ENCODE data around the gene TAS2R30. TPM values are rescaled to one million over a fixed set of nuclear protein-coding genes. Genes with fewer than 3 reads are reported as not detected.
"Not testable (repeated sequence)": the region's sequence is repeated elsewhere in the genome, so short reads cannot be mapped to it uniquely, and the experiment has no call there.

Gene TAS2R30
- total RNA-seq, 1 donor from 2014 or later = 7.2 TPM

GRCh38 chr12:11130999-11131398, 3.4 kb downstream of the TAS2R30 start:
- Mint-ChIP-seq H3K27ac (no peak overlapping the region), H3K36me3 (peaks cover 8% of the 10 kb centered on the region), H3K4me3 (no peak overlapping the region), H3K4me1 (no peaks in the 10 kb centered on the region), H3K9me3 (peaks cover 11% of the 10 kb centered on the region), H3K27me3 (ENCODE audit: low read depth) (no peaks in the 10 kb centered on the region)
- TF ChIP-seq, protein P1, sequence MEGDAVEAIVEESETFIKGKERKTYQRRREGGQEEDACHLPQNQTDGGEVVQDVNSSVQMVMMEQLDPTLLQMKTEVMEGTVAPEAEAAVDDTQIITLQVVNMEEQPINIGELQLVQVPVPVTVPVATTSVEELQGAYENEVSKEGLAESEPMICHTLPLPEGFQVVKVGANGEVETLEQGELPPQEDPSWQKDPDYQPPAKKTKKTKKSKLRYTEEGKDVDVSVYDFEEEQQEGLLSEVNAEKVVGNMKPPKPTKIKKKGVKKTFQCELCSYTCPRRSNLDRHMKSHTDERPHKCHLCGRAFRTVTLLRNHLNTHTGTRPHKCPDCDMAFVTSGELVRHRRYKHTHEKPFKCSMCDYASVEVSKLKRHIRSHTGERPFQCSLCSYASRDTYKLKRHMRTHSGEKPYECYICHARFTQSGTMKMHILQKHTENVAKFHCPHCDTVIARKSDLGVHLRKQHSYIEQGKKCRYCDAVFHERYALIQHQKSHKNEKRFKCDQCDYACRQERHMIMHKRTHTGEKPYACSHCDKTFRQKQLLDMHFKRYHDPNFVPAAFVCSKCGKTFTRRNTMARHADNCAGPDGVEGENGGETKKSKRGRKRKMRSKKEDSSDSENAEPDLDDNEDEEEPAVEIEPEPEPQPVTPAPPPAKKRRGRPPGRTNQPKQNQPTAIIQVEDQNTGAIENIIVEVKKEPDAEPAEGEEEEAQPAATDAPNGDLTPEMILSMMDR (IDR thresholded peaks at IDR 0.05; ENCODE audit: unreplicated experiment) = no peak
- no peak for DNase-seq (ENCODE audit: low spot score in 2 of 2, unreplicated experiment in 2 of 2)

GRCh38 chr12:11130382-11130781, 4.1 kb downstream of the TAS2R30 start:
- Mint-ChIP-seq H3K27ac (peak overlapping the region; percentile 19), H3K4me1 (no peaks in the 10 kb centered on the region), H3K4me3 (no peak overlapping the region), H3K27me3 (ENCODE audit: low read depth) (no peaks in the 10 kb centered on the region), H3K9me3 (peaks cover 12% of the 10 kb centered on the region), H3K36me3 (peaks cover 8% of the 10 kb centered on the region)
- TF ChIP-seq, protein P1 (IDR thresholded peaks at IDR 0.05; ENCODE audit: unreplicated experiment) = no peak
- no peak for DNase-seq (ENCODE audit: low spot score in 2 of 2, unreplicated experiment in 2 of 2)

GRCh38 chr12:11114130-11114529, 20.3 kb downstream of the TAS2R30 start:
- H3K4me1 Mint-ChIP-seq; H3K4me3 Mint-ChIP-seq; DNase-seq (ENCODE audit: low spot score in 2 of 2, unreplicated experiment in 2 of 2); H3K27ac Mint-ChIP-seq; H3K27me3 Mint-ChIP-seq (ENCODE audit: low read depth): not testable (repeated sequence)
- H3K9me3 Mint-ChIP-seq = peaks cover 91% of the 10 kb centered on the region
- peaks cover 97% of the 10 kb centered on the region for H3K36me3 Mint-ChIP-seq

- not testable (repeated sequence) for DNase-seq (ENCODE audit: low spot score in 2 of 2, unreplicated experiment in 2 of 2); H3K27ac Mint-ChIP-seq; H3K4me3 Mint-ChIP-seq; H3K4me1 Mint-ChIP-seq; H3K27me3 Mint-ChIP-seq (ENCODE audit: low read depth)
- Mint-ChIP-seq H3K9me3 (peaks cover 76% of the 10 kb centered on the region), H3K36me3 (peaks cover 93% of the 10 kb centered on the region)
Measured at GRCh38 chr12:11111213-11111612, 23.2 kb downstream of the TAS2R30 start.

DNA sequence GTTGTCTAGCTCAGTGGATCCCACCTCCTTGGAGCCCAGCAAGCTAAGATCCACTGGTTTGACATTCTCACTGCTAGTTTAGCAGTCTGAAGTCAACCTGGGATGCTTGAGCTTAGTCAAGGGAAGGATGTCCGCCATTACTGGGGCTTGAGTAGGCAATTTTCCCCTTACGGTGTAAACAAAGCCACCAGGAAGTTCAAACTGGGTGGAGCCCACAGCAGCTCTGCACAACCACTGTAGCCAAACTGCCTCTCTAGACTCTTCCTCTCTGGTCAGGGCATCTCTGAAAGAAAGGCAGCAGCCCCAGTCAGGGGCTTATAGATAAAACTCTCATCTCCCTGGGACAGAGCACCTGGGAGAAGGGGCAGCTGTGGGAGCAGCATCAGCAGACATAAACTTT, 25.6 kb downstream of the TAS2R30 start:
- peaks cover 61% of the 10 kb centered on the region for H3K9me3 Mint-ChIP-seq
- H3K36me3 Mint-ChIP-seq = peaks cover 77% of the 10 kb centered on the region
- H3K4me1 Mint-ChIP-seq = no peaks in the 10 kb centered on the region
- no peak overlapping the region for H3K4me3 Mint-ChIP-seq
- TF ChIP-seq, protein P1 (IDR thresholded peaks at IDR 0.05; ENCODE audit: unreplicated experiment) = no peak
- no peak overlapping the region for H3K27ac Mint-ChIP-seq
- no peak for DNase-seq (ENCODE audit: low spot score in 2 of 2, unreplicated experiment in 2 of 2)
- no peaks in the 10 kb centered on the region for H3K27me3 Mint-ChIP-seq (ENCODE audit: low read depth)

DNA sequence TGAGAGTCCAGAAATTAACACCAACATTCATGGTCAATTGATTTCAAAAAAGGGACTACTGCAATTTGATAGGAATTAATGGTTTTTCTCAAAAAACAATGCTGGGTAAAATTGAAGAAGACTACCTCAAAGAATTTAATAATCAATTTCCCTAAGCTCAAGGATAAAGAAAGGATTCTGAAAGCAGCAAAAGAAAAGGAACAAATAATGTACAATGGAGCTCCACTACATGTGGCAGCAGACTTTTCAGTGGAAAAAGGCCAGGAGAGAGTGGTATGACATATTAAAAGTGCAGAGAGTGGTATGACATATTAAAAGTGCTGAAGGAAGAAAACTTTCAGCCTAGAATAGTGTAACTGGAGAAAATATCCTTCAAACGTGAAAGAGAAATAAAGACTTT, 26.7 kb downstream of the TAS2R30 start:
- Mint-ChIP-seq H3K4me1 (no peaks in the 10 kb centered on the region), H3K4me3 (no peak overlapping the region), H3K27ac (no peak overlapping the region), H3K9me3 (peaks cover 55% of the 10 kb centered on the region), H3K36me3 (peaks cover 72% of the 10 kb centered on the region), H3K27me3 (ENCODE audit: low read depth) (no peaks in the 10 kb centered on the region)
- TF ChIP-seq, protein P1 (IDR thresholded peaks at IDR 0.05; ENCODE audit: unreplicated experiment) = no peak
- DNase-seq (ENCODE audit: low spot score in 2 of 2, unreplicated experiment in 2 of 2) = no peak

DNA sequence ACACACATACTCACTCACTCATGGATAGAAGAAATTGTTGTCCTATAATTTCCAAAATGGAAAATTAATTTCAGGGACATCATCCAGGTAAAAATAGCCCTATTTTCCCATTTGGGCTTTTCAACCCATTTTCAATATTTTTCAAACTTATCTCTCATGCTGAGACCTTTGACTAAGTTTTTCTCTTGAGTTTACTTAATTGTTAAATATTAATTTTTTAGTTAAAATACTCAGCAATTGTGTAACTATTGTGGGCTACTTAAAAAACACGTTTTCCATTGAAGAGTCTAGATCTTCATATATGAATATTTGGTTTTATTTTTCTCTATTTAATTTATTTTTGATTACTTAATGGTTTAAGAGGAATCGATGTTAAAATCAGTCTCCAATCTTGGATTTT, 28.2 kb downstream of the TAS2R30 start:
- TF ChIP-seq, protein P1 (IDR thresholded peaks at IDR 0.05; ENCODE audit: unreplicated experiment) = no peak
- Mint-ChIP-seq H3K9me3 (peaks cover 43% of the 10 kb centered on the region), H3K36me3 (peaks cover 69% of the 10 kb centered on the region), H3K27me3 (ENCODE audit: low read depth) (no peaks in the 10 kb centered on the region), H3K4me3 (no peak overlapping the region), H3K27ac (no peak overlapping the region), H3K4me1 (no peaks in the 10 kb centered on the region)
- DNase-seq (ENCODE audit: low spot score in 2 of 2, unreplicated experiment in 2 of 2) = no peak
